HG02588 (cell line): ENCODE measurements around the gene NELL1.

Experiments
- ATAC-seq: cut with Tn5 transposase; IDR thresholded peaks from one replicate; pipeline ENCODE4 v1.9.1; 2021; ENCODE audit warnings: mild to moderate bottlenecking, moderate library complexity; ENCODE audit not compliant: unreplicated experiment

Gene NELL1

GRCh38 chr11:20869123-20869522 is 199.7 kb downstream of the NELL1 start:
- ATAC-seq = no peak

- no peak for ATAC-seq
These were observed 203.7 kb downstream of the NELL1 start for GRCh38 chr11:20873054-20873453.

GRCh38 chr11:20874358-20874757 is 205.0 kb downstream of the NELL1 start:
- no peak for ATAC-seq

GRCh38 chr11:20875889-20876288 is 206.5 kb downstream of the NELL1 start:
- no peak for ATAC-seq

GRCh38 chr11:20876738-20877137 is 207.4 kb downstream of the NELL1 start:
- no peak for ATAC-seq

GRCh38 chr11:20880094-20880493 is 210.7 kb downstream of the NELL1 start:
- ATAC-seq = no peak

GRCh38 chr11:20881328-20882079 is 212.1 kb downstream of the NELL1 start:
- ATAC-seq = no peak

- no peak for ATAC-seq
These were observed 217.8 kb downstream of the NELL1 start for GRCh38 chr11:20887137-20887536.

GRCh38 chr11:20894296-20894695 is 224.9 kb downstream of the NELL1 start:
- ATAC-seq = no peak

- ATAC-seq = no peak
These were observed 240.8 kb downstream of the NELL1 start for GRCh38 chr11:20909995-20910726.

- ATAC-seq = no peak
These were observed 241.3 kb downstream of the NELL1 start for GRCh38 chr11:20910733-20911132.

- ATAC-seq = no peak
These were observed 242.9 kb downstream of the NELL1 start for GRCh38 chr11:20912065-20912821.

- no peak for ATAC-seq
These were observed 243.6 kb downstream of the NELL1 start for GRCh38 chr11:20912922-20913512.

GRCh38 chr11:20917306-20917705 is 247.9 kb downstream of the NELL1 start:
- no peak for ATAC-seq

GRCh38 chr11:20926799-20927540 is 257.6 kb downstream of the NELL1 start:
- no peak for ATAC-seq

GRCh38 chr11:20931029-20931428 is 261.6 kb downstream of the NELL1 start:
- no peak for ATAC-seq

- ATAC-seq = no peak
These were observed 263.7 kb downstream of the NELL1 start for GRCh38 chr11:20933086-20933485.

GRCh38 chr11:20933958-20934357 is 264.6 kb downstream of the NELL1 start:
- ATAC-seq = no peak

- no peak for ATAC-seq
These were observed 265.1 kb downstream of the NELL1 start for GRCh38 chr11:20934516-20934915.

GRCh38 chr11:20937826-20938225 is 268.4 kb downstream of the NELL1 start:
- no peak for ATAC-seq

- no peak for ATAC-seq
These were observed 280.2 kb downstream of the NELL1 start for GRCh38 chr11:20949585-20949984.
